Measurements from ENCODE around the gene MUC5B. TPM values are rescaled to one million over a fixed set of nuclear protein-coding genes. Genes with fewer than 3 reads are reported as not detected.

MUC5B gene
- total RNA-seq, 2 experiments from 2014 or later = not detected

DNA sequence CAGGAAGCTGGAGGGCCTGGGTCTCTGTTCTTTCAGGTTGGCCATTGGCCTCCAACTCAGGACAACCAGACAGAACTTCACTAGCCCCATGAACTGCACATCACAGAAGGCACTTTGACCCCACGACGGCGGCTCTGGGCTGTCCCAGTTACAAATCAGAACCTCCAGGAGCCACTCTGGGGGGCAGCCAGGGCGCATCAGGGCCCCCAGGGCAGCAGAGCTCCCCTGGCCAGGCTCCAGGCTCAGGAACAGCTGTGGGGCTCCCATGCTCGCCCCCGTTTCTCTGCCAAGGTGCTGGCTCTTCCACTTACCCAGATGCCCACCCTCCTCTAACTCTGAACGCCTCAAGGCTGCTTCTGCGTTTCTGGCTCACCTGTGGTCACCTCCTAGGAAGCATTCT lies 61.0 kb downstream of the MUC5B start:
- Mint-ChIP-seq H3K27ac (no peak overlapping the region), H3K4me1 (no peaks in the 10 kb centered on the region), H3K27me3 (no peaks in the 10 kb centered on the region), H3K9me3 (no peaks in the 10 kb centered on the region), H3K4me3 (no peak overlapping the region), H3K36me3 (ENCODE audit: low read depth) (peaks cover 25% of the 10 kb centered on the region)
- no peak for DNase-seq
- POLR2A ChIA-PET = no interaction called here
- CTCF ChIA-PET = no interaction called here

DNA sequence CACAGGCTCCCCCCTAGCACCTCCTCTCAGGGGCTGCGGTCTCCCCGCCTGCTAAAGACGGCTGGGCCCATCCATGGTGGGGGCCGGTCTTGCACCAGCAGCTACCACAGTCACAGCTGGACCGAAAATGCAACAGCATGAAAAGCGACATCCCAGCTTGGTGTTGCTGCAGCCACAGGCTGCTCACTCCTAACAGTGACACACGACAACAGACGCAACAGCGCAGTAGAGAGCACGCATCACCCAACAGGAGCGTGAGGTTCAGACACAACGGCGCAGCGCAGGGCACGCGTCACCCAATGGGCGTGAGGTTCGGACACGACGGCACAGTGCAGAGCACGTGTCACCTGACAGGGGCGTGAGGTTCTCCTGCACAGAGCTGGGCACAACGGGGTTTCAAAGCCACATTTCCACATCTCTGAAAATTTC lies 62.5 kb downstream of the MUC5B start:
- Mint-ChIP-seq H3K27ac (no peak overlapping the region), H3K9me3 (no peaks in the 10 kb centered on the region), H3K27me3 (no peaks in the 10 kb centered on the region), H3K4me3 (no peak overlapping the region), H3K36me3 (ENCODE audit: low read depth) (peaks cover 36% of the 10 kb centered on the region), H3K4me1 (no peaks in the 10 kb centered on the region)
- ChIA-PET POLR2A (no interaction called here), CTCF (no interaction called here)
- no peak for DNase-seq

DNA sequence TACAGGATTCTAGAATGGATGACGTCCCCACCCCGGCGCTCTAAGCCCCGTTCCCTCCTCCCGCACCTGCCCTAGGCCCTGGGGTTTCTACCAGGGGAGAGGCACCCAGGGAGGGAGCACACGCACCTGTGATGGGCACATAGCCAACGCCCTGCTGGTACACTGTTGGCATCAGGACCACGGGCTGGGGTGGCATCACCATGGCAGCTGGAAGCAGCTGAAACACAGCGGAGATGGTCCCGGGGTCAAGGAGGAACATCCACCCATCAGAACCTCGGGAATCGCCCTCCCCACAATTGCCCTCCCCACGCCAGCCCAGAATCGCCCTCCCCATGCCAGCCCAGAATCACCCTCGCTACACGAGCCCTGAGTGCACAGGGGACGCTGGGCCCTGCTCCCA lies 63.0 kb downstream of the MUC5B start:
- no peak overlapping the region for H3K27ac Mint-ChIP-seq
- ChIA-PET POLR2A (no interaction called here), CTCF (no interaction called here)
- no peak for DNase-seq
- H3K4me1 Mint-ChIP-seq = no peaks in the 10 kb centered on the region
- no peak overlapping the region for H3K4me3 Mint-ChIP-seq
- no peaks in the 10 kb centered on the region for H3K9me3 Mint-ChIP-seq
- H3K36me3 Mint-ChIP-seq (ENCODE audit: low read depth) = peaks cover 36% of the 10 kb centered on the region
- no peaks in the 10 kb centered on the region for H3K27me3 Mint-ChIP-seq

DNA sequence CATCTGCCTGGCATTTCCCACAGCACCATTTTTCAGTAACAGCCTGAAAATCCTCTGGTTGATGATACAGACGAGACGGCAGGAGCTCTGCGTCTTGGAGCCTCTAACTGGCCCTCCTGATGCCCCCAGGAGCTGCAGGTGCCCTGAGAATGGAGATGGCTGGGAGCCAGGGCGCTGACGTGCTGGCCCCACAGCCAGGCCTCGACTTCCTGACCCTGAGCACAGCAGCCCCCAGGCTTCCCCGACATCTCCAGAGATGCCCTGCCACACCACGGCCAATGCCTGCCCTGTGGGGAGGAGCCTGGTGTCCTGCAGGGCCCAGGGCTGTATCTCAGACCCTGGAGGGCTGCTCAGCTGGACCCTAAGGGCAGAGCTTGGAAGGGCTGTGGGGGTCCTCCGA lies 65.1 kb downstream of the MUC5B start:
- ChIA-PET POLR2A (no interaction called here), CTCF (no interaction called here)
- H3K27me3 Mint-ChIP-seq = no peaks in the 10 kb centered on the region
- no peak overlapping the region for H3K4me3 Mint-ChIP-seq
- no peak overlapping the region for H3K27ac Mint-ChIP-seq
- H3K9me3 Mint-ChIP-seq = no peaks in the 10 kb centered on the region
- H3K4me1 Mint-ChIP-seq = no peaks in the 10 kb centered on the region
- DNase-seq = no peak
- H3K36me3 Mint-ChIP-seq (ENCODE audit: low read depth) = peaks cover 39% of the 10 kb centered on the region

DNA sequence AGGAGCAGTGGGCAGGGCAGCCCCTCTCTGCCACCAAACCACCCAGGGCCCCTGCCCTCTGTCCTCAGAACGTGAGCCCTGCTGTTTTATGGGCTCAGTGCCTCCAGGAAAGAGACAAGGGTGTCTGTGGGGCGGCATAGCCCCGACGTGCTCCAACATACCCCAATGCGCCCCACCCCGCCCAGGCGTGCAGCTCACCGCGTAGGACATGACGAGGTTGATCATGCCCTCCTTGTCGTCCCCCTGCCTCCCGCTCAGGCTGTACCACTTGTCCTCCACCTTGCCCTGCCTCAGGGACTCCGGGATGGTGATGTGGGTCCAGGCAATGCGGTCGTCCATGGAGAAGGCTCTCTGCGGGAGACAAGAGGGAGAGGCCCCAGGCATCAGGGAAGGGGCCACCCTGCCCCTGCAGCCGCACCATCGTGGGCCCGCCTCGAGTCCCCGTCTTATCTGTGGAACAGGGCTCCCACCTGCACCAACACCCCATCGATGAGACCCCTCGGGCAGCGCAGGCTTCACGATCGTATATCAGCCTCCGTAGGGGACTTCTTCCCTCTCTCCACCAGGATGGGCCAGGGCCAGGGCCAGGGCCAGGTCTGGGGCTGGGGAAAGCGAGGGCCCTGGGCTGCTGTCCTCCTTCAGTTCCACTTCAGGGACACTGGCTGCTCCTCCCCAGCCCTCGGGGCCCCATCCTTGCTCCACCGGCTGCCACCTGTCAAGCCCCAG lies 65.7 kb downstream of the MUC5B start:
- ChIA-PET CTCF (no interaction called here), POLR2A (no interaction called here)
- Mint-ChIP-seq H3K27me3 (no peaks in the 10 kb centered on the region), H3K27ac (no peak overlapping the region), H3K4me1 (no peaks in the 10 kb centered on the region), H3K9me3 (no peaks in the 10 kb centered on the region), H3K36me3 (ENCODE audit: low read depth) (peaks cover 37% of the 10 kb centered on the region), H3K4me3 (no peak overlapping the region)
- DNase-seq = no peak

DNA sequence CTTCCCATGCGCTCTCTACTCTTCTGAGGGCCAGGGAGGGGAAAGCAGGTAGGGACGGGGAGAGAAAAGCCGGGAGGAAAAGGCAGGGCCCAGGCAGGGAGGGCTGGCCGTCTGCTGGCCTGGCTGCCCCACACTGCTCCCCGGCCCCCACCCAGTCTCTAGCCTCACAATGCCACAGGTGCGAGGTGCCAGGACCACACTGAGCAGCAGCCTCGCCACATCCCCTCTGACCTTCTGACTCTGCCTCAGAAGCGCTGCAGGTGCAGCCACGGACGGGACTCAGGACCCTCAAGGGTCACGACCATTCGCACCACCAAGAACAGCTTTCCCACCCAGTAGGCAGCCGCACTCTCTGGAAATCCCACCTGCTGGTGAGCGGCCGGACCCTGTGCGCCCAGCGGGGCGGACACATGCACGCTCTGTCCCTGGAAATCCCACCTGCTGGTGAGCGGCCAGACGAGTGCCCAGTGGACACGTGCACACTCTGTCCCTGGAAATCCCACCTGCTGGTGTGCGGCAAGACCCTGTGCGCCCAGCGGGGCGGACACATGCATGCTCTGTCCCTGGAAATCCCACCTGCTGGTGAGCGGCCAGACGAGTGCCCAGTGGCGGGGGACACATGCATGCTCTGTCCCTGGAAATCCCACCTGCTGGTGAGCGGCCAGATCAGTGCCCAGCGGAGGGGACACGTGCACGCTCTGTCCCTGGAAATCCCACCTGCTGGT lies 66.5 kb downstream of the MUC5B start:
- POLR2A ChIA-PET = no interaction called here
- Mint-ChIP-seq H3K36me3 (ENCODE audit: low read depth) (peaks cover 37% of the 10 kb centered on the region), H3K4me3 (no peak overlapping the region), H3K27ac (no peak overlapping the region), H3K27me3 (no peaks in the 10 kb centered on the region), H3K4me1 (no peaks in the 10 kb centered on the region), H3K9me3 (no peaks in the 10 kb centered on the region)
- CTCF ChIA-PET = no interaction called here
- DNase-seq = no peak

DNA sequence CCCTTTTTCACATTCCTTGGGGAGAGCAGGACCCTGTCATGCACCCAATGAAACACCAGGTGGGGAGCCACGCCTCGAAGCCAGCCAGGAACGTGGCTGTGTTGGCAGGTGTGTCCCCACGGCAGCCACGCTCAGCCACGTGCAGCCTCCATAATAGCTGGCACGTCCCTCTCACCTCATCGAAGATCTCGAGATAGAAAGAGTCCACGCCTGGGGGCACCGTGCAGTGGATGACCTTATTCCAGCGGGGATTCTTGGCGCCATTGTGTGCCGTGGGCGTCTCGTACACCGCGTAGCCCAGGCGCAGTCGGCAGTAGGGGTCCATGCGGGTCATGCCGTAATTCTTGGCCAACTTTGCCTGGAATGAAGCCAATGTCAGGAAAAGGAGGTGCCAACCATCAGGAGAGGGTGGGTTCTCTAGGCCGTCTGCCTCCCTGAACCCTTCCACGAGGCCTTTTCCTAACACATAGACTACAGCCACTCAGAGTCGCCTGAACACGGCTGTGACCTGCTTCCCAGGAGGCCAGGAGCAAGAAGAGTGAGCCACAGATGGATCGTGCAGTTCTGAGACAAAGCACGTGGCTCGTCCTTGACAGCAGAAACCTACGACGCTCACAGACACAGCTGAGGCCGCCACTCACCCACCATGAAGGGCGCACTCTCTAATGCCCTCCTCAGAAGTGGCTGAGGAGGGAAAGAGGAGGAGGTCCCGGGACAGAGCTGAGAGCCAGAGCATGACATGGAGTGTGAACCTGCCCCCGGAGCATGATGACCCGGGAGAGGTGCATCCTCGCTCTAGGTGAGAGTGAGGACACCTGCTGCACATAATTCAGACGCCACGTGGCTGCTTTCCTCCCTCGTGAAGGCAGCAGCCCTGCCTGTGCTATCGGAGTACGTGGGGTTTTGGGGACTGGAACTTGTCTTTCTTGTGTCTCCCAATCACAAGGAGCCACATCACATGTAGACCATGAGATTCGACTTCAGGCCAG lies 67.5 kb downstream of the MUC5B start:
- Mint-ChIP-seq H3K4me1 (no peaks in the 10 kb centered on the region), H3K27ac (no peak overlapping the region), H3K9me3 (no peaks in the 10 kb centered on the region), H3K4me3 (no peak overlapping the region), H3K36me3 (ENCODE audit: low read depth) (peaks cover 34% of the 10 kb centered on the region), H3K27me3 (no peaks in the 10 kb centered on the region)
- CTCF ChIA-PET = no interaction called here
- POLR2A ChIA-PET = no interaction called here
- DNase-seq = no peak

DNA sequence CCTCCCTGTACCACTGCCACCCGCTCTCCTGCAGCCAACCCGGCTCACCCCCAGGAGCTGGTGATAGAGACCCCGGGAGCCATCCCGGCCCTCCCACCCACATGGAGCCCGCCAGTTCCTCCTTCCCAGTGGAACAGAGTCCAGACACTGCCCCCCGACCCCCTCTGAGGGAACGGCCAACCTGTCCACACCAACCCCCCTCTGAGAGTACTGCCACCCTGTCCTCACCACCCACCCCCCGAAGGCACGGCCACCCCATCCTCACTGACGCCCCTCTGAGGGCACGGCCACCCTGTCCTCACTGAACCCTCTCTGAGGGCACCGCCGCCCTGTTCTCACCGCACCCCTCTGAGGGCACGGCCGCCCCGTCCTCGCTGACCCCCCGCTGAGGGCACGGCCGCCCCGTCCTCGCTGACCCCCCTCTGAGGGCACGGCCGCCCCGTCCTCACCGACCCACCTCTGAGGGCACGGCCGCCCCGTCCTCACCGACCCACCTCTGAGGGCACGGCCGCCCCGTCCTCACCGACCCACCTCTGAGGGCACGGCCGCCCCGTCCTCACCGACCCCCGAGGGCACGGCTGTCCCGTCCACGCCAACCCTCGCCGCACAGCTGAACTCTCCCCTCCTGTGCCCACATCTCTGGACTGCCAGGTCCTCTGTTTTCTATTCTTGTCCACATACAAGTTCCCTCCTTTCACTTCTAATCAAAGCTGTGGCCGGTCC lies 68.6 kb downstream of the MUC5B start:
- H3K9me3 Mint-ChIP-seq = no peaks in the 10 kb centered on the region
- no peak overlapping the region for H3K27ac Mint-ChIP-seq
- DNase-seq = no peak
- CTCF ChIA-PET = interaction anchor here (0.6 kb wide), 1 partner anchor 396 kb away, joined by 3 read pairs; no protein-coding TSS in a partner anchor
- H3K27me3 Mint-ChIP-seq = no peaks in the 10 kb centered on the region
- H3K36me3 Mint-ChIP-seq (ENCODE audit: low read depth) = peaks cover 30% of the 10 kb centered on the region
- H3K4me1 Mint-ChIP-seq = no peaks in the 10 kb centered on the region
- POLR2A ChIA-PET = no interaction called here
- no peak overlapping the region for H3K4me3 Mint-ChIP-seq

DNA sequence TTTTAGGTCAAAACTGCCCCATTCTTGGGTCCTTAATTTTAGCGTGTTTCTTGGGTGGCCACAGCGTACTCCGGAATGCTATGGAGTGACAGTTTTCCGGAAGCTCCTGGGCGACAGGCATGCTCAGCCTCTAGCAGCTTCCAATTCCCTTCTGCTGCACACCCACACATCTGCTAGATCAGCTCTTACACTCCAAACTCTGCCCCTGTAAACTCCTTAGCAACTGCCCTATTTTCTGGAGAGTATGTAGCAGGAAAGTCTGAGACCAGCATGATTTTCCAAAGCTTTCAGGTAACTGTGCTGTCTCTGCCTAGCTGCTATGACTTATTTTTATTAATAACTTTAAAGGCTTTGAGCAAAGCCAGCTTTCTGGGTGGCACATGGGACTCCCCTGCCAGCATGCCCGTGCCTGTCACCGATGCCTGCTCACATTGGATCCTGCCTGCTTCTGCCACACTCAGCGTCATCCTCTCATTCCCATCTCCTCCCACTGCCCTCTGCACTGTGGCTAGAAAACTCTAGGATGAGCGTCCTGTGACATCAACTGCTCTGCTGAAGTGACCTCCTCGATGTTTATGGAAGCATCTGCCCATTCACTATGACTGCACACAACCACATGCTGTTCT lies 69.3 kb downstream of the MUC5B start:
- Mint-ChIP-seq H3K9me3 (no peaks in the 10 kb centered on the region), H3K36me3 (ENCODE audit: low read depth) (peaks cover 23% of the 10 kb centered on the region), H3K4me1 (no peaks in the 10 kb centered on the region), H3K27ac (no peak overlapping the region), H3K4me3 (no peak overlapping the region), H3K27me3 (no peaks in the 10 kb centered on the region)
- no peak for DNase-seq
- CTCF ChIA-PET = interaction anchor here (0.6 kb wide), 1 partner anchor 396 kb away, joined by 3 read pairs; no protein-coding TSS in a partner anchor
- POLR2A ChIA-PET = no interaction called here

DNA sequence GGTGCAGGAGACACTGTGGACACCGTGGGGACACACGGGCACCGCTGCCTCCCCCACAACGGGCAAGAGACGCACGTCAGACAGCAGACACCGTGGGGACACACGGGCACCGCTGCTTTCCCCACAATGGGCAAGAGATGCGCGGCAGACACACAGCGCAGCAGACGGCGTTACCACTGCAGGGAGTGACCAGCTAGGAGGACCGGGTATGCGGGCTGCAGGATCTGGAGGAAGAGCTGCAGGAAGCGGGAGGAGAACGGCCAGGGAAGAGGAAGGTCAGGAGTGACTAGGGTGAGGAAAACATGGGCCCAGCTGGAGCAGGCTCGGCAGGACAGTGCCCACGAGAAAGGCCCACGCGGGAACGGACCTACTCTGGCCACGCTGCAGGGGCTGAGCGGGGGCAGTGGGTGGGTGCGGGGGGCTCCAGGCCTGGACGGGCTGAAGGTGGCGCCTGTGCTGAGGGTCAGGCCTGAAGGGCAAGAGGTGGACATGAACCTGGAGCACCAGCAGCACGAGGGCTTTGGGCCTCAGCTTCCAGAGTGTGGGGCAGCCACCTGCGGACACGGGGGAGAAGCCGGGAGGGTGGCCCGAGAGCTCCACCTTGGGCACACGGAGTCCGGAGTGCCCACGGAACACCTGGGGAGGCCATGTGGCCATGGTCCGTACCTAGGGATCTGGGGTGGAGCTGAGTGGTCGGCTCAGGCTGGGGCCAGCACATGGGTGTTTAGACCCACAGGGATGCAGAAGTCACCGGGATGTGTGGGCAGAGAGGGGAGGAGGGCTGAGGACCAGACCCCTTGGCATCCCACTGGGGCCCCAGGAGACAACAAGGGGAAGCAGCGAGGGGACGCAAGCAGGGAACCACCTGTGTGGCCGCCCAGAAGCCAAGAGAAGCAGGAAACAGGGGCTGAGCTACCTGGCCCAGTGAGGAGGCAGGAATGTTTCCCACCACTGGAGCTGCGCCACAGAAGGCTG lies 70.1 kb downstream of the MUC5B start:
- ChIA-PET CTCF (no interaction called here), POLR2A (interaction anchor here (1.0 kb wide), 1 partner anchor 16 kb away, joined by 3 read pairs; the partner anchor contains the start of gene TOLLIP)
- H3K27me3 Mint-ChIP-seq = no peaks in the 10 kb centered on the region
- no peak overlapping the region for H3K27ac Mint-ChIP-seq
- no peak overlapping the region for H3K4me3 Mint-ChIP-seq
- no peak for DNase-seq
- H3K4me1 Mint-ChIP-seq = no peaks in the 10 kb centered on the region
- H3K36me3 Mint-ChIP-seq (ENCODE audit: low read depth) = peaks cover 21% of the 10 kb centered on the region
- H3K9me3 Mint-ChIP-seq = no peaks in the 10 kb centered on the region

DNA sequence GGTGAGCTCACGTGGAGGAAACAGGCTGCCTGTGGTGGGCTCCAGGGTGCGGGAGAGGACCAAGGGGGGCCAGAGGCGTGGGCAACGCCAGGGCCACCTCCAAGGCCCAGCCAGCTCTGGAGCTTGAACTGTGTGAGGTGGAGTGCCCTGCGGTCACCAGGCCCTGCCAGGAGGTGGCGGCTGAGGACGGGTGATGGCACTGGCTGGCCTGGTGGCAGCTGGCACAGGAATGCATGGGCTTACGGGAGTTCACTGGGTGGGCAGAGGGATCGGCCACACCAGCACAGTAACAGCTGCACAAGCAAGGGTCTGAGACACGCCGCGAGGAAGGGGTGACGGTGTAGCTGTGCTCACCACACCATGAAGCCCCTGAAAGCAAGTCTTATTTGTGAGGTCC lies 70.8 kb downstream of the MUC5B start:
- CTCF ChIA-PET = no interaction called here
- Mint-ChIP-seq H3K36me3 (ENCODE audit: low read depth) (peaks cover 17% of the 10 kb centered on the region), H3K27me3 (no peaks in the 10 kb centered on the region), H3K9me3 (no peaks in the 10 kb centered on the region), H3K4me1 (no peaks in the 10 kb centered on the region), H3K27ac (no peak overlapping the region), H3K4me3 (no peak overlapping the region)
- peak; percentile 19 for DNase-seq
- POLR2A ChIA-PET = interaction anchor here (1.0 kb wide), 1 partner anchor 16 kb away, joined by 3 read pairs; the partner anchor contains the start of gene TOLLIP
